ENCODE results near the gene TRIM54. TPM values are rescaled to one million over a fixed set of nuclear protein-coding genes. Genes with fewer than 3 reads are reported as not detected.

The TRIM54 gene
- total and polyA plus RNA-seq, 9 of the 15 experiments (the other 6 are each of a cell fraction or from before 2014, with no cell fraction given) = not detected

DNA sequence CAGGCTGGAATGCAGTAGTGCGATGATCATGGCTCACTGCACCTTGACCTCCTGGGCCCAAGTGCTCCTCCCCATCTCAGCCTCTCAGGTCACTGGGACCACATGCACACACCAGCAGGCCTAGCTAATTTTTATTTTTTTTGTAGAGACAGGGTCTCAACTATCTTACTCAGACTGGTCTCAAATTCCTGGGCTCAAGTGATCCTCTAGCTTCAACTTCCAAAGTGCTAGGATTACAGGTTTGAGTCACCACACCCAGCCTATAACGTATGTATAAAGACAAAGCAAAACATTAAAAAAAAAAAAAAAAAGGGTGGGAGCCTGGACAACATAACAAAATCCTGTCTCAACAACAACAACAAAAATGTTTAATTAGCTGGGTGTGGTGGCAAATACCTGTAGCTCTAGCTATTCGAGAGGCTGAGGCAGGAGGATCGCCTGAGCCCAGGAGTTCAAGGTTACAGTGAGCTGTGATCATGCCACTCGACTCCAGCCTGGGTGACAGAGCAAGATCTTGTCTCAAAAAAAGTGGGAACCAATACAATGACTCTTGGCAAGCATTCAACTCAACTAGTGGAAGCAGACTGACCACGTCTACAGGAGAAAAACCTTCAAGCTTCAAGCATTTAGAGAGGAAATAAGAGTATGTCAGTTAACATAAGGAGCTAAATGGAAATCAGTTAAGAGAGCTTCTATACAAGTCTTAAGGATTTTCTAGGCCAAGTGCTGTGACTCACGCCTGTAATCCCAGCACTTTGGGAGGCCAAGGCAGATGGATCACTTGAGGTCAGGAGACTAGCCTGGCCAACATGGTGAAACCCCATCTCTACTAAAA, 71.8 kb downstream of the TRIM54 start (continued):
- TF ChIP-seq, protein P1, sequence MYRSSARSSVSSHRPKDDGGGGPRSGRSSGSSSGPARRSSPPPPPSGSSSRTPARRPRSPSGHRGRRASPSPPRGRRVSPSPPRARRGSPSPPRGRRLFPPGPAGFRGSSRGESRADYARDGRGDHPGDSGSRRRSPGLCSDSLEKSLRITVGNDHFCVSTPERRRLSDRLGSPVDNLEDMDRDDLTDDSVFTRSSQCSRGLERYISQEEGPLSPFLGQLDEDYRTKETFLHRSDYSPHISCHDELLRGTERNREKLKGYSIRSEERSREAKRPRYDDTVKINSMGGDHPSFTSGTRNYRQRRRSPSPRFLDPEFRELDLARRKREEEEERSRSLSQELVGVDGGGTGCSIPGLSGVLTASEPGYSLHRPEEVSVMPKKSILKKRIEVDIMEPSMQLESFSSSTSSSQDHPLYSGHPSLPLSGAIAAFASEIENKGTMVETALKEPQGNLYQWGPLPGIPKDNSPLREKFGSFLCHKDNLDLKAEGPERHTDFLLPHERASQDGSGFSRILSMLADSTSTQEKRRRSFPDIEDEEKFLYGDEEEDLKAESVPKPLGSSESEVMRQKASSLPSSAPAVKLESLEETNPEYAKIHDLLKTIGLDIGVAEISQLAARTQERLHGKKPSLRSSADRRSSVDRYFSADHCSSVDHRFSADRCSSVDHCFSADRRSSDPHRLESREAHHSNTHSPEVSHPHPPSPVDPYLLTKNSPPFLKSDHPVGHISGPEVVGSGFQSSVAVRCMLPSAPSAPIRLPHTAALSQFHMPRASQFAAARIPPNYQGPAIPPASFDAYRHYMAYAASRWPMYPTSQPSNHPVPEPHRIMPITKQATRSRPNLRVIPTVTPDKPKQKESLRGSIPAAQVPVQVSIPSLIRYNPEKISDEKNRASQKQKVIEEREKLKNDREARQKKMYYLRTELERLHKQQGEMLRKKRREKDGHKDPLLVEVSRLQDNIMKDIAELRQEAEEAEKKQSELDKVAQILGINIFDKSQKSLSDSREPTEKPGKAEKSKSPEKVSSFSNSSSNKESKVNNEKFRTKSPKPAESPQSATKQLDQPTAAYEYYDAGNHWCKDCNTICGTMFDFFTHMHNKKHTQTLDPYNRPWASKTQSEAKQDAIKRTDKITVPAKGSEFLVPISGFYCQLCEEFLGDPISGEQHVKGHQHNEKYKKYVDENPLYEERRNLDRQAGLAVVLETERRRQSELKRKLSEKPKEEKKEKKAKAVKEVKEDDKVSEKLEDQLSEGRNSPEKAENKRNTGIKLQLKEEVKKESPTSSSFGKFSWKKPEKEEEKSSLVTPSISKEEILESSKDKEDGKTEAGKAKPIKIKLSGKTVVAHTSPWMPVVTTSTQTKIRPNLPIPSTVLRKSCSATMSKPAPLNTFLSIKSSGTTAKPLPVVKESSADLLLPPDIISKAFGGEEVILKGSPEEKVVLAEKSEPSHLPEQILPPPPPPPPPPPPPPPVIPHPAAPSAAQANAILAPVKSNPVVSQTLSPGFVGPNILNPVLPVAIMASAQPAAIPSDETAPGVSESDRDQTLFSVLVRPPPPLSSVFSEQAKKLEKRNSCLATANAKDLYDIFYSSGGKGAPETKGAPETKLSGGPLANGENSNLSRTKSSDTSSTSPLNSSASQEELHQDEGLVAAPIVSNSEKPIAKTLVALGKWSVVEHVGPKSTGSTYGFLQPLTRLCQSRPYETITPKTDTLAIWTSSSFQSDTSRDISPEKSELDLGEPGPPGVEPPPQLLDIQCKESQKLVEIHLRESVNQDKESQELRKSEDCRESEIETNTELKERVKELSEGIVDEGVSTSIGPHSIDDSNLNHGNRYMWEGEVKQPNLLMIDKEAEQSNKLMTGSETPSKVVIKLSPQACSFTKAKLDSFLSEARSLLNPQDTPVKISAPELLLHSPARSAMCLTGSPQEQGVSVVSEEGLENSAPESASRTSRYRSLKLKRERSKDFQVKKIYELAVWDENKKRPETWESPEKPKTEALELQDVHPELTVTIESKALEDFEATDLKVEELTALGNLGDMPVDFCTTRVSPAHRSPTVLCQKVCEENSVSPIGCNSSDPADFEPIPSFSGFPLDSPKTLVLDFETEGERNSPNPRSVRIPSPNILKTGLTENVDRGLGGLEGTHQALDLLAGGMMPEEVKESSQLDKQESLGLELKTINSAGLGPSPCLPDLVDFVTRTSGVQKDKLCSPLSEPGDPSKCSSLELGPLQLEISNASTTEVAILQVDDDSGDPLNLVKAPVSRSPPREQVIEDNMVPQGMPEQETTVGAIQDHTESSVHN (IDR thresholded peaks at IDR 0.05; ENCODE audit: borderline replicate concordance in 1 of 2, low read depth in 1 of 2) = no peak
- TF ChIP-seq NR4A1 (CRISPR knock-in tag; IDR thresholded peaks at IDR 0.05) (no peak), NR4A1 (tag; IDR thresholded peaks at IDR 0.05) (no peak), HDGF (IDR thresholded peaks at IDR 0.05) (no peak; the same call in 1 of the 2 replicates), HMG20A (CRISPR knock-in tag; conservative IDR thresholded peaks at IDR 0.05) (no peak), NCOA2 (IDR thresholded peaks at IDR 0.05; ENCODE audit: partially characterized antibody in 2 of 2) (no peak), MYBL2 (IDR thresholded peaks at IDR 0.05; ENCODE audit: low read depth) (no peak), MYBL2 (CRISPR knock-in tag; IDR thresholded peaks at IDR 0.05; ENCODE audit: borderline replicate concordance) (no peak), EP300 (IDR thresholded peaks at IDR 0.05; ENCODE audit: low read length) (no peak; the same call in 1 of the 2 replicates), NR2C1 (IDR thresholded peaks at IDR 0.05) (peak; percentile 37), NR2C1 (tag; IDR thresholded peaks at IDR 0.05) (no peak), ZNF778 (CRISPR knock-in tag; IDR thresholded peaks at IDR 0.05) (no peak), ELF4 (CRISPR knock-in tag; IDR thresholded peaks at IDR 0.05) (no peak), GABPB2 (CRISPR knock-in tag; conservative IDR thresholded peaks at IDR 0.05) (no peak)
- TF ChIP-seq, protein P2, sequence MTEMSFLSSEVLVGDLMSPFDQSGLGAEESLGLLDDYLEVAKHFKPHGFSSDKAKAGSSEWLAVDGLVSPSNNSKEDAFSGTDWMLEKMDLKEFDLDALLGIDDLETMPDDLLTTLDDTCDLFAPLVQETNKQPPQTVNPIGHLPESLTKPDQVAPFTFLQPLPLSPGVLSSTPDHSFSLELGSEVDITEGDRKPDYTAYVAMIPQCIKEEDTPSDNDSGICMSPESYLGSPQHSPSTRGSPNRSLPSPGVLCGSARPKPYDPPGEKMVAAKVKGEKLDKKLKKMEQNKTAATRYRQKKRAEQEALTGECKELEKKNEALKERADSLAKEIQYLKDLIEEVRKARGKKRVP (CRISPR knock-in tag; IDR thresholded peaks at IDR 0.05) = no peak
- TF ChIP-seq, protein P3, sequence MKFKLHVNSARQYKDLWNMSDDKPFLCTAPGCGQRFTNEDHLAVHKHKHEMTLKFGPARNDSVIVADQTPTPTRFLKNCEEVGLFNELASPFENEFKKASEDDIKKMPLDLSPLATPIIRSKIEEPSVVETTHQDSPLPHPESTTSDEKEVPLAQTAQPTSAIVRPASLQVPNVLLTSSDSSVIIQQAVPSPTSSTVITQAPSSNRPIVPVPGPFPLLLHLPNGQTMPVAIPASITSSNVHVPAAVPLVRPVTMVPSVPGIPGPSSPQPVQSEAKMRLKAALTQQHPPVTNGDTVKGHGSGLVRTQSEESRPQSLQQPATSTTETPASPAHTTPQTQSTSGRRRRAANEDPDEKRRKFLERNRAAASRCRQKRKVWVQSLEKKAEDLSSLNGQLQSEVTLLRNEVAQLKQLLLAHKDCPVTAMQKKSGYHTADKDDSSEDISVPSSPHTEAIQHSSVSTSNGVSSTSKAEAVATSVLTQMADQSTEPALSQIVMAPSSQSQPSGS (CRISPR knock-in tag; IDR thresholded peaks at IDR 0.05) = no peak
- TF ChIP-seq, protein P4, sequence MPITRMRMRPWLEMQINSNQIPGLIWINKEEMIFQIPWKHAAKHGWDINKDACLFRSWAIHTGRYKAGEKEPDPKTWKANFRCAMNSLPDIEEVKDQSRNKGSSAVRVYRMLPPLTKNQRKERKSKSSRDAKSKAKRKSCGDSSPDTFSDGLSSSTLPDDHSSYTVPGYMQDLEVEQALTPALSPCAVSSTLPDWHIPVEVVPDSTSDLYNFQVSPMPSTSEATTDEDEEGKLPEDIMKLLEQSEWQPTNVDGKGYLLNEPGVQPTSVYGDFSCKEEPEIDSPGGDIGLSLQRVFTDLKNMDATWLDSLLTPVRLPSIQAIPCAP (CRISPR knock-in tag; IDR thresholded peaks at IDR 0.05; ENCODE audit: borderline replicate concordance) = no peak
